HEK293 (cell line): ENCODE results near the gene INO80C.

Source experiments
- CTCF ChIA-PET: fragments of 350-600 bp; formaldehyde crosslinking; extraction: SDS; loops from one replicate; lab custom pipeline; 2021; ENCODE audit warnings: antibody characterized with exemption; lab: Yijun Ruan, JAX
- POLR2A ChIA-PET: fragments of 300-600 bp; formaldehyde crosslinking; extraction: SDS; loops from one replicate; lab custom pipeline; 2020; ENCODE audit warnings: antibody characterized with exemption, inconsistent platforms; lab: Yijun Ruan, JAX
- H3K27ac ChIP-seq: fragments of 200-500 bp; sonication (Bioruptor generic); 2 replicates; pipeline ENCODE4 v1.5.1; 2014; ENCODE audit warnings: low read depth, low read length, control low read depth, inconsistent platforms; ENCODE audit errors: extremely low read depth
- H3K36me3 ChIP-seq, 2 experiments: fragments of 200-500 bp in 1 of 2; sonication (Bioruptor generic) in 1 of 2; 1 replicate in 1 of 2; 2 replicates in 1 of 2; pipeline ENCODE4 v1.5.1; 2014 to 2017; ENCODE audit warnings: inconsistent platforms in 2 of 2, low read length in 2 of 2; ENCODE audit not compliant: control insufficient read depth in 2 of 2, insufficient read depth in 1 of 2
- H3K4me1 ChIP-seq: fragments of 200-500 bp; sonication (Bioruptor generic); 2 replicates; pipeline ENCODE4 v1.5.1; 2014; ENCODE audit warnings: mild to moderate bottlenecking, low read length, inconsistent platforms; ENCODE audit not compliant: control insufficient read depth, insufficient read depth
- H3K4me3 ChIP-seq: 2 replicates; pipeline ENCODE4 v1.5.1; 2011; ENCODE audit warnings: low read depth, mild to moderate bottlenecking, control low read depth, low read length, moderate library complexity
- H3K9me3 ChIP-seq: fragments of 200-500 bp; sonication (Bioruptor generic); 2 replicates; pipeline ENCODE4 v1.5.1; 2014; ENCODE audit warnings: low read depth, low read length, inconsistent platforms; ENCODE audit not compliant: control insufficient read depth, insufficient read depth
- ELK4 ChIP-seq: IDR thresholded peaks from 2 replicates; pipeline ENCODE4 v1.6.1; 2011; ENCODE audit warnings: mild to moderate bottlenecking, low read depth, low read length, borderline replicate concordance
- HOXD13 ChIP-seq: sonication (generic); formaldehyde crosslinking; IDR thresholded peaks from 2 replicates; pipeline ENCODE4 v1.8.0; 2022; ENCODE audit warnings: missing genetic modification reagents, borderline replicate concordance
- ZNF223 ChIP-seq: fragments of 450-650 bp; formaldehyde crosslinking; IDR thresholded peaks from 2 replicates; pipeline ENCODE4 v1.5.1; 2016; ENCODE audit warnings: missing biosample characterization, missing genetic modification characterization
- ZNF248 ChIP-seq: fragments of 450-650 bp; formaldehyde crosslinking; IDR thresholded peaks from 2 replicates; pipeline ENCODE4 v1.5.1; 2017; ENCODE audit warnings: missing biosample characterization, missing genetic modification characterization
- ZNF26 ChIP-seq: fragments of 450-650 bp; formaldehyde crosslinking; IDR thresholded peaks from 2 replicates; pipeline ENCODE4 v1.5.1; 2016; ENCODE audit warnings: missing biosample characterization, missing genetic modification characterization
- ZNF335 ChIP-seq: fragments of 450-650 bp; formaldehyde crosslinking; conservative IDR thresholded peaks from 2 replicates; pipeline ENCODE4 v1.5.1; 2016; ENCODE audit warnings: missing biosample characterization, missing genetic modification characterization
- ZNF394 ChIP-seq: fragments of 450-650 bp; formaldehyde crosslinking; IDR thresholded peaks from 2 replicates; pipeline ENCODE4 v1.5.1; 2016; ENCODE audit warnings: missing biosample characterization, missing genetic modification characterization, mild to moderate bottlenecking, moderate library complexity, borderline replicate concordance
- ZNF423 ChIP-seq: fragments of 450-650 bp; formaldehyde crosslinking; IDR thresholded peaks from 2 replicates; pipeline ENCODE4 v1.5.1; 2016; ENCODE audit warnings: missing biosample characterization, missing genetic modification characterization
- ZNF529 ChIP-seq: fragments of 450-650 bp; formaldehyde crosslinking; IDR thresholded peaks from 2 replicates; pipeline ENCODE4 v1.5.1; 2017; ENCODE audit warnings: missing genetic modification characterization, missing biosample characterization; ENCODE audit not compliant: insufficient replicate concordance
- ZNF530 ChIP-seq: fragments of 450-650 bp; formaldehyde crosslinking; IDR thresholded peaks from 2 replicates; pipeline ENCODE4 v1.5.1; 2016; ENCODE audit warnings: low read depth, missing biosample characterization, missing genetic modification characterization
- ZNF580 ChIP-seq: fragments of 450-650 bp; formaldehyde crosslinking; IDR thresholded peaks from 2 replicates; pipeline ENCODE4 v1.5.1; 2016; ENCODE audit warnings: missing biosample characterization, missing genetic modification characterization
- ZNF610 ChIP-seq: fragments of 450-650 bp; formaldehyde crosslinking; IDR thresholded peaks from 2 replicates; pipeline ENCODE4 v1.5.1; 2016; ENCODE audit warnings: missing biosample characterization, missing genetic modification characterization, borderline replicate concordance
- ZNF677 ChIP-seq: fragments of 450-650 bp; IDR thresholded peaks from 2 replicates; pipeline ENCODE4 v1.5.0; 2018; ENCODE audit warnings: missing biosample characterization, mild to moderate bottlenecking, missing genetic modification characterization, moderate library complexity
- ZNF701 ChIP-seq: fragments of 450-650 bp; formaldehyde crosslinking; IDR thresholded peaks from 2 replicates; pipeline ENCODE4 v1.5.1; 2016; ENCODE audit warnings: missing biosample characterization, missing genetic modification characterization
- ZNF792 ChIP-seq: fragments of 450-650 bp; formaldehyde crosslinking; IDR thresholded peaks from 2 replicates; pipeline ENCODE4 v1.5.1; 2016; ENCODE audit warnings: missing biosample characterization, missing genetic modification characterization
- ZNF837 ChIP-seq: fragments of 450-650 bp; formaldehyde crosslinking; IDR thresholded peaks from 2 replicates; pipeline ENCODE4 v1.5.1; 2016; ENCODE audit warnings: missing biosample characterization, missing genetic modification characterization
- ZNF843 ChIP-seq: fragments of 450-650 bp; formaldehyde crosslinking; IDR thresholded peaks from 2 replicates; pipeline ENCODE4 v1.5.1; 2016; ENCODE audit warnings: missing biosample characterization, missing genetic modification characterization
- ZSCAN30 ChIP-seq: fragments of 450-650 bp; IDR thresholded peaks from 2 replicates; pipeline ENCODE4 v1.5.1; 2018; ENCODE audit warnings: missing biosample characterization, mild to moderate bottlenecking, missing genetic modification characterization, moderate library complexity
- ZSCAN4 ChIP-seq: fragments of 450-650 bp; formaldehyde crosslinking; IDR thresholded peaks from 2 replicates; pipeline ENCODE4 v1.5.1; 2017; ENCODE audit warnings: missing biosample characterization, missing genetic modification characterization
- TF ChIP-seq, protein P1 (sequence below): fragments of 450-650 bp; IDR thresholded peaks from 2 replicates; pipeline ENCODE4 v1.5.1; 2018; ENCODE audit warnings: missing biosample characterization, mild to moderate bottlenecking, missing genetic modification characterization

The INO80C gene

GRCh38 chr18:35424356-35424755 is 73.4 kb downstream of the INO80C start:
- H3K27ac ChIP-seq: no peak overlapping the region
- POLR2A ChIA-PET: no interaction called here
- no peaks in the 10 kb centered on the region for H3K4me1 ChIP-seq
- TF ChIP-seq, protein P1, sequence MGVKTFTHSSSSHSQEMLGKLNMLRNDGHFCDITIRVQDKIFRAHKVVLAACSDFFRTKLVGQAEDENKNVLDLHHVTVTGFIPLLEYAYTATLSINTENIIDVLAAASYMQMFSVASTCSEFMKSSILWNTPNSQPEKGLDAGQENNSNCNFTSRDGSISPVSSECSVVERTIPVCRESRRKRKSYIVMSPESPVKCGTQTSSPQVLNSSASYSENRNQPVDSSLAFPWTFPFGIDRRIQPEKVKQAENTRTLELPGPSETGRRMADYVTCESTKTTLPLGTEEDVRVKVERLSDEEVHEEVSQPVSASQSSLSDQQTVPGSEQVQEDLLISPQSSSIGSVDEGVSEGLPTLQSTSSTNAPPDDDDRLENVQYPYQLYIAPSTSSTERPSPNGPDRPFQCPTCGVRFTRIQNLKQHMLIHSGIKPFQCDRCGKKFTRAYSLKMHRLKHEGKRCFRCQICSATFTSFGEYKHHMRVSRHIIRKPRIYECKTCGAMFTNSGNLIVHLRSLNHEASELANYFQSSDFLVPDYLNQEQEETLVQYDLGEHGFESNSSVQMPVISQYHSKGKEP (tag by site-specific recombination): no peak
- no peak for TF ChIP-seq ZNF248 (tag by site-specific recombination)
- no peak for TF ChIP-seq ZNF837
- no peak for TF ChIP-seq ZNF792 (tag by site-specific recombination)
- no peak for TF ChIP-seq ZNF530 (tag by site-specific recombination)
- CTCF ChIA-PET: no interaction called here
- no peaks in the 10 kb centered on the region for H3K36me3 ChIP-seq
- H3K4me3 ChIP-seq: no peak overlapping the region
- H3K9me3 ChIP-seq: no peaks in the 10 kb centered on the region

- Histone ChIP-seq H3K4me3 (no peak overlapping the region), H3K9me3 (no peaks in the 10 kb centered on the region), H3K27ac (no peak overlapping the region), H3K4me1 (no peaks in the 10 kb centered on the region), H3K36me3 (no peaks in the 10 kb centered on the region)
- POLR2A ChIA-PET: no interaction called here
- TF ChIP-seq ZNF677 (tag by site-specific recombination) (no peak), ZNF792 (tag by site-specific recombination) (no peak), ZNF423 (no peak), ZSCAN30 (tag by site-specific recombination) (no peak), ZNF223 (tag by site-specific recombination) (no peak), ZNF610 (tag by site-specific recombination) (no peak), ELK4 (no peak), ZSCAN4 (tag by site-specific recombination) (no peak), ZNF529 (tag by site-specific recombination) (no peak), ZNF394 (tag by site-specific recombination) (no peak), ZNF580 (tag by site-specific recombination) (no peak), ZNF701 (tag by site-specific recombination) (no peak), ZNF26 (tag by site-specific recombination) (no peak), HOXD13 (CRISPR knock-in tag) (no peak), ZNF843 (tag by site-specific recombination) (no peak), ZNF335 (tag by site-specific recombination) (no peak)
- CTCF ChIA-PET: interaction anchor here (0.8 kb wide), 1 partner anchor 36 kb away, joined by 3 read pairs; no protein-coding TSS in a partner anchor
These were observed 75.5 kb downstream of the INO80C start for GRCh38 chr18:35422237-35422636.
